GM12891 (cell line): Measurements from ENCODE around the gene ARHGAP8.

ENCODE experiments used
- PAX5 ChIP-seq: IDR thresholded peaks from 2 replicates; pipeline ENCODE4 v1.6.1; 2011; ENCODE audit warnings: low read length, moderate library complexity, mild to moderate bottlenecking; ENCODE audit not compliant: insufficient read depth, severe bottlenecking
- POLR2A ChIP-seq: IDR thresholded peaks from 2 replicates; pipeline ENCODE4 v1.6.1; 2011; ENCODE audit warnings: low read depth, low read length, control low read depth
- POLR2AphosphoS5 ChIP-seq: IDR thresholded peaks from 2 replicates; pipeline ENCODE4 v1.6.1; 2011; ENCODE audit warnings: low read depth, low read length, control low read depth
- SPI1 ChIP-seq: IDR thresholded peaks from 2 replicates; pipeline ENCODE4 v1.6.1; 2011; ENCODE audit warnings: low read depth, low read length, control low read depth
- TAF1 ChIP-seq: IDR thresholded peaks from 2 replicates; pipeline ENCODE4 v1.6.1; 2011; ENCODE audit warnings: low read depth, low read length, control low read depth

GRCh38 chr22:44719586-44720368 is 32.6 kb upstream of the ARHGAP8 start:
- no peak for TF ChIP-seq SPI1
- no peak for TF ChIP-seq POLR2AphosphoS5
- no peak for TF ChIP-seq POLR2A
- no peak for TF ChIP-seq TAF1
- TF ChIP-seq PAX5, result no peak
